GM12875 (cell line): Measurements from ENCODE around the gene SLC39A11.
"Not testable (repeated sequence)": the region's sequence is repeated elsewhere in the genome, so short reads cannot be mapped to it uniquely, and the experiment has no call there.

Experiments used
- H3K4me3 ChIP-seq: one replicate; pipeline ENCODE4 v1.5.1; 2011; ENCODE audit warnings: low read depth, low read length, control low read depth
- CTCF ChIP-seq: IDR thresholded peaks from 2 replicates; pipeline ENCODE4 v1.5.1; 2011; ENCODE audit warnings: low read depth, mild to moderate bottlenecking, control low read depth, inconsistent platforms, low read length, moderate library complexity, borderline replicate concordance; ENCODE audit not compliant: insufficient read depth

Gene SLC39A11

GRCh38 chr17:72901657-72902056 is 190.8 kb downstream of the SLC39A11 start:
- no peak overlapping the region for H3K4me3 ChIP-seq
- no peak for TF ChIP-seq CTCF

- no peak for TF ChIP-seq CTCF
- no peak overlapping the region for H3K4me3 ChIP-seq
These were observed 191.4 kb downstream of the SLC39A11 start for GRCh38 chr17:72901083-72901482.

- TF ChIP-seq CTCF: no peak
- H3K4me3 ChIP-seq: no peak overlapping the region
These were observed 191.9 kb downstream of the SLC39A11 start for GRCh38 chr17:72900654-72900971.

GRCh38 chr17:72898725-72899124 is 193.8 kb downstream of the SLC39A11 start:
- TF ChIP-seq CTCF: no peak
- H3K4me3 ChIP-seq: no peak overlapping the region

GRCh38 chr17:72896288-72896687 is 196.2 kb downstream of the SLC39A11 start:
- H3K4me3 ChIP-seq: not testable (repeated sequence)

- TF ChIP-seq CTCF: no peak
- no peak overlapping the region for H3K4me3 ChIP-seq
These were observed 200.9 kb downstream of the SLC39A11 start for GRCh38 chr17:72891627-72892026.

GRCh38 chr17:72890711-72891110 is 201.8 kb downstream of the SLC39A11 start:
- no peak overlapping the region for H3K4me3 ChIP-seq
- no peak for TF ChIP-seq CTCF

- no peak for TF ChIP-seq CTCF
- H3K4me3 ChIP-seq: no peak overlapping the region
These were observed 204.6 kb downstream of the SLC39A11 start for GRCh38 chr17:72887917-72888316.
